Neuron (in vitro differentiated cells): ENCODE data around the gene PGRMC2.
"Not testable (repeated sequence)": the region's sequence is repeated elsewhere in the genome, so short reads cannot be mapped to it uniquely, and the experiment has no call there.

ENCODE experiments used
- H2AFZ ChIP-seq: one replicate; pipeline ENCODE4 v1.6.1; 2013; ENCODE audit warnings: low read depth, mild to moderate bottlenecking, inconsistent platforms, low read length, moderate library complexity
- H3K27me3 ChIP-seq: one replicate; pipeline ENCODE4 v1.6.1; 2013; ENCODE audit warnings: low read length; ENCODE audit not compliant: insufficient read depth
- H3K36me3 ChIP-seq: one replicate; pipeline ENCODE4 v1.6.1; 2013; ENCODE audit warnings: low read length; ENCODE audit not compliant: insufficient read depth
- H3K4me1 ChIP-seq: one replicate; pipeline ENCODE4 v1.6.1; 2013; ENCODE audit warnings: low read length; ENCODE audit not compliant: insufficient read depth
- H3K4me3 ChIP-seq: 2 replicates; pipeline ENCODE4 v1.5.1; 2013; ENCODE audit warnings: mild to moderate bottlenecking, low read length, moderate library complexity
- H3K9me3 ChIP-seq: one replicate; pipeline ENCODE4 v1.6.1; 2013; ENCODE audit warnings: low read length

The PGRMC2 gene

GRCh38 chr4:128279624-128280225, 7.9 kb downstream of the PGRMC2 start:
- Histone ChIP-seq H3K36me3 (peaks cover 6% of the 10 kb centered on the region), H2AFZ (no peak overlapping the region), H3K27me3 (no peaks in the 10 kb centered on the region), H3K9me3 (peaks cover 2% of the 10 kb centered on the region), H3K4me3 (no peak overlapping the region), H3K4me1 (no peaks in the 10 kb centered on the region)

- Histone ChIP-seq H3K27me3 (no peaks in the 10 kb centered on the region), H3K4me3 (no peak overlapping the region), H2AFZ (no peak overlapping the region), H3K4me1 (no peaks in the 10 kb centered on the region), H3K9me3 (peaks cover 2% of the 10 kb centered on the region), H3K36me3 (peaks cover 6% of the 10 kb centered on the region)
These were observed 9.8 kb downstream of the PGRMC2 start for GRCh38 chr4:128277856-128278255.

- Histone ChIP-seq H3K27me3 (no peaks in the 10 kb centered on the region), H2AFZ (no peak overlapping the region), H3K36me3 (peaks cover 24% of the 10 kb centered on the region), H3K4me3 (no peak overlapping the region), H3K4me1 (no peaks in the 10 kb centered on the region), H3K9me3 (peaks cover under 1% of the 10 kb centered on the region)
These were observed 12.3 kb downstream of the PGRMC2 start for GRCh38 chr4:128275346-128275745.

GRCh38 chr4:128271551-128271950, 16.1 kb downstream of the PGRMC2 start:
- H3K36me3 ChIP-seq: peaks cover 33% of the 10 kb centered on the region

GRCh38 chr4:128268970-128269369, 18.6 kb downstream of the PGRMC2 start:
- H3K27me3 ChIP-seq: no peaks in the 10 kb centered on the region
- no peaks in the 10 kb centered on the region for H3K4me1 ChIP-seq
- no peak overlapping the region for H2AFZ ChIP-seq
- no peaks in the 10 kb centered on the region for H3K9me3 ChIP-seq
- H3K36me3 ChIP-seq: peaks cover 33% of the 10 kb centered on the region
- H3K4me3 ChIP-seq: no peak overlapping the region

More at GRCh38 chr4:128271551-128271950, 16.1 kb downstream of the PGRMC2 start:
- H2AFZ ChIP-seq: no peak overlapping the region
- no peaks in the 10 kb centered on the region for H3K4me1 ChIP-seq
- H3K9me3 ChIP-seq: no peaks in the 10 kb centered on the region
- no peaks in the 10 kb centered on the region for H3K27me3 ChIP-seq
- H3K4me3 ChIP-seq: no peak overlapping the region

GRCh38 chr4:128267745-128268144, 19.9 kb downstream of the PGRMC2 start:
- Histone ChIP-seq H3K27me3 (no peaks in the 10 kb centered on the region), H3K36me3 (peaks cover 26% of the 10 kb centered on the region), H3K9me3 (no peaks in the 10 kb centered on the region), H2AFZ (no peak overlapping the region), H3K4me3 (no peak overlapping the region), H3K4me1 (no peaks in the 10 kb centered on the region)

GRCh38 chr4:128267171-128267570, 20.4 kb downstream of the PGRMC2 start:
- not testable (repeated sequence) for H2AFZ ChIP-seq, H3K4me3 ChIP-seq

GRCh38 chr4:128265550-128265949, 22.1 kb downstream of the PGRMC2 start:
- not testable (repeated sequence) for H3K4me3 ChIP-seq, H3K27me3 ChIP-seq, H3K9me3 ChIP-seq, H2AFZ ChIP-seq, H3K4me1 ChIP-seq
- H3K36me3 ChIP-seq: peaks cover 12% of the 10 kb centered on the region

More at GRCh38 chr4:128267171-128267570, 20.4 kb downstream of the PGRMC2 start:
- H3K9me3 ChIP-seq, H3K4me1 ChIP-seq, H3K27me3 ChIP-seq: not testable (repeated sequence)
- peaks cover 26% of the 10 kb centered on the region for H3K36me3 ChIP-seq

GRCh38 chr4:128259889-128260288, 27.7 kb downstream of the PGRMC2 start:
- H3K4me3 ChIP-seq, H2AFZ ChIP-seq, H3K36me3 ChIP-seq, H3K9me3 ChIP-seq, H3K27me3 ChIP-seq, H3K4me1 ChIP-seq: not testable (repeated sequence)

GRCh38 chr4:128258166-128258565, 29.4 kb downstream of the PGRMC2 start:
- not testable (repeated sequence) for H3K36me3 ChIP-seq, H3K9me3 ChIP-seq, H3K4me3 ChIP-seq, H3K27me3 ChIP-seq, H2AFZ ChIP-seq, H3K4me1 ChIP-seq

GRCh38 chr4:128256539-128256938, 31.1 kb downstream of the PGRMC2 start:
- no peak overlapping the region for H3K4me3 ChIP-seq
- no peaks in the 10 kb centered on the region for H3K9me3 ChIP-seq
- H2AFZ ChIP-seq: no peak overlapping the region
- no peaks in the 10 kb centered on the region for H3K4me1 ChIP-seq
- no peaks in the 10 kb centered on the region for H3K27me3 ChIP-seq
- no peaks in the 10 kb centered on the region for H3K36me3 ChIP-seq

GRCh38 chr4:128255906-128256305, 31.7 kb downstream of the PGRMC2 start:
- H3K4me1 ChIP-seq: no peaks in the 10 kb centered on the region
- no peaks in the 10 kb centered on the region for H3K9me3 ChIP-seq
- H2AFZ ChIP-seq: no peak overlapping the region

GRCh38 chr4:128249787-128250668, 37.6 kb downstream of the PGRMC2 start:
- Histone ChIP-seq H2AFZ (no peak overlapping the region), H3K4me1 (no peaks in the 10 kb centered on the region), H3K4me3 (no peak overlapping the region), H3K9me3 (no peaks in the 10 kb centered on the region), H3K36me3 (no peaks in the 10 kb centered on the region), H3K27me3 (no peaks in the 10 kb centered on the region)

More at GRCh38 chr4:128255906-128256305, 31.7 kb downstream of the PGRMC2 start:
- Histone ChIP-seq H3K36me3 (no peaks in the 10 kb centered on the region), H3K27me3 (no peaks in the 10 kb centered on the region), H3K4me3 (no peak overlapping the region)
